GM19023 (cell line): ENCODE measurements around the gene PFN1.

Experiments
- ATAC-seq: cut with Tn5 transposase; IDR thresholded peaks from one replicate; pipeline ENCODE4 v1.9.1; 2021; ENCODE audit warnings: mild to moderate bottlenecking, moderate library complexity; ENCODE audit not compliant: unreplicated experiment

The PFN1 gene

GRCh38 chr17:4948166-4948930 is at the start of gene PFN1:
Gene PFN1 (minus strand): TSS chr17:4948530. CDS start chr17:4948394, 136 bp downstream.
- ATAC-seq = no peak

- peak; percentile 86 for ATAC-seq
Observed at GRCh38 chr17:4997302-4998026, 49.1 kb upstream of the PFN1 start, which contains the start of the genes INCA1 and KIF1C. Gene INCA1 (minus strand): TSS chr17:4997522. CDS start chr17:4994437, 3,085 bp downstream. Gene KIF1C (plus strand): TSS chr17:4997950. CDS start chr17:5000247, 2,297 bp downstream.

GRCh38 chr17:4994081-4994595 is 45.8 kb upstream of the PFN1 start:
- ATAC-seq = no peak

- no peak for ATAC-seq
Observed at GRCh38 chr17:4987767-4988567, 39.6 kb upstream of the PFN1 start.

- ATAC-seq = peak; percentile 67
Observed at GRCh38 chr17:4986951-4987766, 38.8 kb upstream of the PFN1 start, which contains the start of gene CAMTA2. Gene CAMTA2 (minus strand): TSS chr17:4987675. CDS start chr17:4986222, 1,453 bp downstream.

- ATAC-seq = no peak
Observed at GRCh38 chr17:4986403-4986802, 38.1 kb upstream of the PFN1 start.

- ATAC-seq = no peak
Observed at GRCh38 chr17:4982305-4982704, 34.0 kb upstream of the PFN1 start.

GRCh38 chr17:4980644-4981216 is 32.4 kb upstream of the PFN1 start:
- ATAC-seq = no peak

GRCh38 chr17:4978726-4979125 is 30.4 kb upstream of the PFN1 start:
- ATAC-seq = no peak

- ATAC-seq = no peak
Observed at GRCh38 chr17:4974115-4974670, 25.9 kb upstream of the PFN1 start.

- no peak for ATAC-seq
Observed at GRCh38 chr17:4973256-4974114, 25.2 kb upstream of the PFN1 start.

- no peak for ATAC-seq
Observed at GRCh38 chr17:4972752-4973151, 24.4 kb upstream of the PFN1 start.

GRCh38 chr17:4972322-4972721 is 24.0 kb upstream of the PFN1 start:
- no peak for ATAC-seq

- no peak for ATAC-seq
Observed at GRCh38 chr17:4971826-4972225, 23.5 kb upstream of the PFN1 start.

GRCh38 chr17:4970273-4970672 is 21.9 kb upstream of the PFN1 start:
- no peak for ATAC-seq

- no peak for ATAC-seq
Observed at GRCh38 chr17:4969551-4970173, 21.3 kb upstream of the PFN1 start.

- ATAC-seq = no peak
Observed at GRCh38 chr17:4969047-4969550, 20.8 kb upstream of the PFN1 start.
